A549 (cell line): ENCODE results near the gene SLC6A19. TPM values are rescaled to one million over a fixed set of nuclear protein-coding genes. Genes with fewer than 3 reads are reported as not detected.

Experiments
- ATAC-seq, 2 experiments: fragments of 200-7000 bp in 1 of 2; fragments of >200 bp in 1 of 2; cut with Nextera tagmentation in 1 of 2; cut with Tn5 transposase in 1 of 2; 3 replicates each; pipeline versions ENCODE4 v1.8.0 to v1.9.1; 2018 to 2020; ENCODE audit warnings: mild to moderate bottlenecking in 1 of 2, moderate library complexity in 1 of 2
- CTCF ChIA-PET: fragments of 300-600 bp; sonication (Branson Sonifier 250); formaldehyde crosslinking; extraction: SDS; loops from one replicate; lab custom pipeline; 2021; ENCODE audit warnings: antibody characterized with exemption, inconsistent platforms; lab: Yijun Ruan, JAX
- POLR2A ChIA-PET: fragments of 350-600 bp; formaldehyde crosslinking; extraction: SDS; loops from one replicate; lab custom pipeline; 2021; ENCODE audit warnings: antibody characterized with exemption, inconsistent platforms; lab: Yijun Ruan, JAX
- DNase-seq, 2 experiments: peaks; one replicate each; pipeline versions ENCODE4 v3.0.0 to v3.0.0-alpha.2; 2011 to 2016; ENCODE audit warnings: low read depth in 1 of 2, low spot score in 1 of 2
- FAIRE-seq: peaks from 2 replicates; lab custom pipeline; 2011; peaks lifted over from hg19 to GRCh38; lab: Jason Lieb, UNC
- H3K27ac ChIP-seq, 2 experiments: fragments of >200 bp; sonication (Bioruptor Twin); formaldehyde crosslinking; 3 replicates each; pipeline ENCODE4 v1.5.1; 2016 to 2017
- H3K4me1 ChIP-seq: fragments of >200 bp; sonication (Bioruptor Twin); formaldehyde crosslinking; 3 replicates; pipeline ENCODE4 v1.6.1; 2016
- H3K4me2 ChIP-seq: fragments of >200 bp; sonication (Bioruptor Twin); formaldehyde crosslinking; 3 replicates; pipeline ENCODE4 v1.6.1; 2016
- H3K4me3 ChIP-seq: fragments of >200 bp; sonication (Bioruptor Twin); formaldehyde crosslinking; 3 replicates; pipeline ENCODE4 v1.5.1; 2016
- H3K9me3 ChIP-seq: fragments of >200 bp; sonication (Bioruptor Twin); formaldehyde crosslinking; 3 replicates; pipeline ENCODE4 v1.6.1; 2016
- BHLHE40 ChIP-seq: IDR thresholded peaks from 2 replicates; pipeline ENCODE4 v1.6.1; 2012; ENCODE audit warnings: low read depth, low read length, inconsistent platforms
- CEBPB ChIP-seq, 2 experiments: fragments of >200 bp in 1 of 2; sonication (Bioruptor Twin) in 1 of 2; formaldehyde crosslinking in 1 of 2; IDR thresholded peaks; 2 replicates each; pipeline ENCODE4 v1.6.1; 2012 to 2016
- EHMT2 ChIP-seq: fragments of 200-600 bp; sonication (generic); IDR thresholded peaks from 2 replicates; pipeline ENCODE4 v1.6.1; 2016; ENCODE audit warnings: antibody characterized with exemption, low read depth, mild to moderate bottlenecking, moderate library complexity
- FOSB ChIP-seq: fragments of 250-450 bp; sonication (Bioruptor Pico); IDR thresholded peaks from 2 replicates; pipeline ENCODE4 v1.5.0; 2020; ENCODE audit warnings: mild to moderate bottlenecking, moderate library complexity
- GATA3 ChIP-seq: IDR thresholded peaks from 2 replicates; pipeline ENCODE4 v1.6.1; 2012; ENCODE audit warnings: borderline replicate concordance
- HEYL ChIP-seq: fragments of 250-450 bp; sonication (Bioruptor Pico); IDR thresholded peaks from 2 replicates; pipeline ENCODE4 v1.8.0; 2021; ENCODE audit warnings: mild to moderate bottlenecking, moderate library complexity
- JUN ChIP-seq, 2 experiments: fragments of >200 bp; sonication (Bioruptor Twin); formaldehyde crosslinking; IDR thresholded peaks; 2 replicates in 1 of 2; 3 replicates in 1 of 2; pipeline ENCODE4 v1.6.1; 2016 to 2017
- JUNB ChIP-seq: fragments of >200 bp; sonication (Bioruptor Twin); formaldehyde crosslinking; IDR thresholded peaks from 2 replicates; pipeline ENCODE4 v1.6.1; 2016
- KDM5A ChIP-seq: fragments of 200-600 bp; sonication (generic); IDR thresholded peaks from 2 replicates; pipeline ENCODE4 v1.6.1; 2016; ENCODE audit warnings: antibody characterized with exemption, mild to moderate bottlenecking
- MAFK ChIP-seq: fragments of 450-650 bp; IDR thresholded peaks from 2 replicates; pipeline ENCODE4 v1.6.1; 2014; ENCODE audit not compliant: partially characterized antibody
- POLR2A ChIP-seq: IDR thresholded peaks from 2 replicates; pipeline ENCODE4 v1.6.1; 2012; ENCODE audit warnings: mild to moderate bottlenecking, low read length
- POLR2AphosphoS2 ChIP-seq: conservative IDR thresholded peaks from 2 replicates; pipeline ENCODE4 v1.6.1; 2012; ENCODE audit warnings: low read length, improper control_type of control experiment, inconsistent platforms
- RARB ChIP-seq: fragments of 250-450 bp; sonication (Bioruptor Pico); IDR thresholded peaks from 2 replicates; pipeline ENCODE4 v1.8.0; 2021; ENCODE audit warnings: mild to moderate bottlenecking, moderate library complexity
- RCOR1 ChIP-seq: fragments of 150-350 bp; IDR thresholded peaks from 2 replicates; pipeline ENCODE4 v1.6.1; 2014; ENCODE audit warnings: antibody characterized with exemption, low read length, low read depth
- TP53 ChIP-seq: fragments of 250-450 bp; sonication (Bioruptor Pico); IDR thresholded peaks from 2 replicates; pipeline ENCODE4 v1.5.0; 2021; ENCODE audit warnings: mild to moderate bottlenecking, moderate library complexity
- WGBS: methylation state at CpG from one replicate; pipeline ENCODE4 v1.1.6; 2017; ENCODE audit errors: missing lambda C conversion rate; 5-methylcytosine and 5-hydroxymethylcytosine counted together
- polyA plus RNA-seq, 4 experiments: library from polyadenylated mRNA; depleted of rRNA in 3 of 4; stranded (reverse); fragments of >200 nt; fragmentation: RNase III in 1 of 4; extraction: RNeasy Plus Mini Kit Qiagen cat#74134 plus additional on column Dnase treatment in 1 of 4; gene quantifications; 2 replicates in 3 of 4; 3 replicates in 1 of 4; pipeline ENCODE4 v1.2.3, GENCODE V29; 2011 to 2017
- TF ChIP-seq, protein P1 (sequence below): fragments of >200 bp; sonication (Bioruptor Twin); formaldehyde crosslinking; IDR thresholded peaks from 3 replicates; pipeline ENCODE4 v1.6.1; 2016
- TF ChIP-seq, protein P2 (sequence below): IDR thresholded peaks from 2 replicates; pipeline ENCODE4 v1.6.1; 2012; ENCODE audit warnings: low read depth, borderline replicate concordance
- TF ChIP-seq, protein P3 (sequence below): fragments of >200 bp; sonication (Bioruptor Twin); formaldehyde crosslinking; IDR thresholded peaks from 3 replicates; pipeline ENCODE4 v1.5.1; 2016
- TF ChIP-seq, protein P4 (sequence below): fragments of 150-350 bp; IDR thresholded peaks from 2 replicates; pipeline ENCODE4 v1.6.1; 2014; ENCODE audit warnings: low read depth, mild to moderate bottlenecking, low read length

Gene SLC6A19
- polyA plus RNA-seq, 2 of the 4 experiments (the other 2 are of a cell fraction): 0.01 TPM; not detected in 1

DNA sequence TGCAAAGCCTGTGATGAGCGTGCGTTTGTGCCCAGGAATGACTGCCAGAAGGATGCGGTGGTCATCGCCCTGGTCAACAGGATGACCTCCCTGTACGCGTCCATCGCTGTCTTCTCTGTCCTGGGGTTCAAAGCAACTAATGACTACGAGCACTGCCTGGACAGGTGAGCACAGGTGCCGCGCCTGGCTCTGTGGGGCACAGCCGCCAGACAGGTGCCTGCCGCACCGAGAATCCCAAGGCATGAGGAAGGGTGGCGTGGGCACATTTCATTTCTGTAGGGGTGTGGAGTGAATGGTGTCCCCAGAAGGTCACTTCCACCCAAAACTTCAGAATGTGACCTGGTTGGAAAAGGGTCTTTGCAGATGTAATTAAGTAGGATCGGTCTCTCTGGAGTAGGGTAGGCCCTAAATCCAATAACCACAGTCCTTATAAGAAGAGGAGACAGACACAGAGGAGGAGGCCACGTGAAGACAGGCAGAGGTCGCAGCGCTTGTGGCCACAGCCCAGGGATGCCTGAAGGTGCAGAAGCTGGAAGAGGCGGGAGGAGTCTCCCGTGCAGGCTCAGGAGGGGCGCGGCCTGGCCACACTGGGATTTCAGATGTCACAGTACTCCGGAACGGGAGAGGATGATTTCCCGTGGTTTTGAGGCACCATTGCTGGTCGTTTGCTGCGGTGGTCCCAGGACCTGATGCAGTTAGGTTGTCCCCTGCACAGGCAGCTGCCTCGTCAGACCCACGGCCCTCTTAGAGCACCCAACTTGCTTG is 39.3 kb downstream of the SLC6A19 start:
- ATAC-seq: no peak
- no peak for FAIRE-seq
- CTCF ChIA-PET: no interaction called here
- no peak for TF ChIP-seq TP53 (CRISPR knock-in tag)
- TF ChIP-seq MAFK: no peak
- TF ChIP-seq, protein P1, sequence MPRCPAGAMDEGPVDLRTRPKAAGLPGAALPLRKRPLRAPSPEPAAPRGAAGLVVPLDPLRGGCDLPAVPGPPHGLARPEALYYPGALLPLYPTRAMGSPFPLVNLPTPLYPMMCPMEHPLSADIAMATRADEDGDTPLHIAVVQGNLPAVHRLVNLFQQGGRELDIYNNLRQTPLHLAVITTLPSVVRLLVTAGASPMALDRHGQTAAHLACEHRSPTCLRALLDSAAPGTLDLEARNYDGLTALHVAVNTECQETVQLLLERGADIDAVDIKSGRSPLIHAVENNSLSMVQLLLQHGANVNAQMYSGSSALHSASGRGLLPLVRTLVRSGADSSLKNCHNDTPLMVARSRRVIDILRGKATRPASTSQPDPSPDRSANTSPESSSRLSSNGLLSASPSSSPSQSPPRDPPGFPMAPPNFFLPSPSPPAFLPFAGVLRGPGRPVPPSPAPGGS: no peak
- no peak for TF ChIP-seq POLR2AphosphoS2
- no peak for TF ChIP-seq BHLHE40
- TF ChIP-seq EHMT2: no peak
- TF ChIP-seq POLR2A: no peak
- no peaks in the 10 kb centered on the region for H3K4me1 ChIP-seq
- no peak for DNase-seq
- peaks cover 9% of the 10 kb centered on the region; the same call in 2 of the 3 replicates for H3K9me3 ChIP-seq
- no peak overlapping the region for H3K4me3 ChIP-seq
- WGBS: 64% methylated on average over 24 of the region's 29 CpGs
- H3K4me2 ChIP-seq: no peak overlapping the region
- no peak overlapping the region for H3K27ac ChIP-seq
- POLR2A ChIA-PET: no interaction called here

DNA sequence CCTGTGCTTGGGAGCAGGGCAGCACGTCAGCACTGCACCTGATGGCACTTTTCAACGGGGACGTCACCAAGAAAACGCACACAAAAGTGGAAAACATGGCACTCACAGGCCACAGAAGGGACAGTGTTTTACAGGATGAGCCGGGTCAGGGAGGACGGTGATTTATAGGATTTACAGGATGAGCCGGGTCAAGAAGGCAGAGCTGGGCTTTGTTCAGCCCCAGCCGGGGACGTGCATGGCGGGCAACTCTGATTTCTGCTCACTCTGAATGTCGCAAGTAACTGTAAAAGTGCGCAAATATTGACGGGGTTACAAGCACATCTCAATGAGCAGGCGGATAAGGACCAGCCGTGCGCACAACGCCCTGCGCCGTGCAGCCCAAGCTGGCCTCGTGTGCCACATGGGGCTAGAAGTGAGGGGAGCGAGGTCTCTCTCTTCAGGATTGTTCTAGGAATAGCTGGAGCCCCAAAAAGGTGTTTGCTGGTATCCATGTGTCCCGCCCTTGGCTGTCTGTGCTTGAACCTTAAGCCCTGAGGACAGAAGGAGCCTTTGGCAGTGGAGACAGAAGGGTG is 40.2 kb downstream of the SLC6A19 start:
- Histone ChIP-seq H3K9me3 (peaks cover under 1% of the 10 kb centered on the region; the same call in 1 of the 3 replicates), H3K4me2 (no peak overlapping the region), H3K4me3 (no peak overlapping the region), H3K4me1 (no peaks in the 10 kb centered on the region), H3K27ac (no peak overlapping the region)
- DNase-seq: no peak
- ChIA-PET CTCF (interaction anchor here (1.4 kb wide), 2 partner anchors 33 to 73 kb away, joined by 3 to 5 read pairs; no protein-coding TSS in a partner anchor), POLR2A (no interaction called here)
- no peak for FAIRE-seq
- 55% methylated on average over 22 of the region's 22 CpGs for WGBS
- TF ChIP-seq FOSB (CRISPR knock-in tag) (no peak), JUNB (no peak), BHLHE40 (no peak), RCOR1 (no peak), CEBPB (IDR thresholded peaks at IDR 0.05) (no peak)
- no peak for ATAC-seq

DNA sequence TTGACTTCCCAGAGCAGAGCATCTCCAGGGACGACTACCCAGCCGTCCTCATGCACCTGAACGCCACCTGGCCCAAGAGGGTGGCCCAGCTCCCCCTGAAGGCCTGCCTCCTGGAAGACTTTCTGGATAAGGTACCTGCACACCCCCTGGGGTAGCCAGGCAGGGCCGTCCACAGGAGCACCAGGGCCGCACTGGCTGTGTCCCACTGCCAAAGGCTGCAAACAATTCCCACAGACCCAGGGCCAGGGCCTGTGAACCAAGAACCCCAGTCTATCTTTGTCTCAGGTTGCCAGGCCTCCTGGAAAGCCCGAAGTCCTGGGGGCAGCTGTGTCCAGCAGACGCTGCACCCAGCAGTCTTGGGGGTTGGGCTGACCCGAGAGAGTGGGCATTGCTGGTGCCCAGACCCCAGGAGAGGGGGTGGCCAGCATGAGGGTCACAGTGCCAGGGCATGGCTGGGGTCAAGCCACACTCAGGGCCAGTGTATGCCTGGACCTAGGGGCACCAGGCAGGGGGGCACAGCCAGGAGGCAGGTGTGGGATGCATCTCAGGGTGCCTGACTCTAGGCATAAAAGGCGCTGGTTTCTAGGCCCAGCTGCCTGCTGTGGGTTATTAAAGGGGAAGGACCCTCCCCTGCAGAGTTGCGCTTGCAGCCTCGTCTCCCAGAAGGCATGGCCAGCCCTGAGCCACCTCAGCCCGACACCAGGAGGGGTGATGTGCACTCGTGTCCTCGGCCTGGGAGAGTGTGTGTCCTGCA is 41.5 kb downstream of the SLC6A19 start:
- H3K9me3 ChIP-seq: no peaks in the 10 kb centered on the region
- H3K4me1 ChIP-seq: no peaks in the 10 kb centered on the region
- ChIA-PET POLR2A (no interaction called here), CTCF (interaction anchor here (1.4 kb wide), 2 partner anchors 34 to 74 kb away, joined by 3 to 5 read pairs; no protein-coding TSS in a partner anchor)
- DNase-seq: no peak
- WGBS: 33% methylated on average over 9 of the region's 14 CpGs
- H3K4me2 ChIP-seq: no peak overlapping the region
- ATAC-seq: no peak
- no peak overlapping the region for H3K4me3 ChIP-seq
- no peak for TF ChIP-seq KDM5A
- TF ChIP-seq JUN (IDR thresholded peaks at IDR 0.05): no peak
- TF ChIP-seq, protein P2, sequence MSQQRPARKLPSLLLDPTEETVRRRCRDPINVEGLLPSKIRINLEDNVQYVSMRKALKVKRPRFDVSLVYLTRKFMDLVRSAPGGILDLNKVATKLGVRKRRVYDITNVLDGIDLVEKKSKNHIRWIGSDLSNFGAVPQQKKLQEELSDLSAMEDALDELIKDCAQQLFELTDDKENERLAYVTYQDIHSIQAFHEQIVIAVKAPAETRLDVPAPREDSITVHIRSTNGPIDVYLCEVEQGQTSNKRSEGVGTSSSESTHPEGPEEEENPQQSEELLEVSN: no peak
- TF ChIP-seq RARB (CRISPR knock-in tag): no peak
- no peak for TF ChIP-seq GATA3
- no peak for TF ChIP-seq HEYL
- TF ChIP-seq, protein P3, sequence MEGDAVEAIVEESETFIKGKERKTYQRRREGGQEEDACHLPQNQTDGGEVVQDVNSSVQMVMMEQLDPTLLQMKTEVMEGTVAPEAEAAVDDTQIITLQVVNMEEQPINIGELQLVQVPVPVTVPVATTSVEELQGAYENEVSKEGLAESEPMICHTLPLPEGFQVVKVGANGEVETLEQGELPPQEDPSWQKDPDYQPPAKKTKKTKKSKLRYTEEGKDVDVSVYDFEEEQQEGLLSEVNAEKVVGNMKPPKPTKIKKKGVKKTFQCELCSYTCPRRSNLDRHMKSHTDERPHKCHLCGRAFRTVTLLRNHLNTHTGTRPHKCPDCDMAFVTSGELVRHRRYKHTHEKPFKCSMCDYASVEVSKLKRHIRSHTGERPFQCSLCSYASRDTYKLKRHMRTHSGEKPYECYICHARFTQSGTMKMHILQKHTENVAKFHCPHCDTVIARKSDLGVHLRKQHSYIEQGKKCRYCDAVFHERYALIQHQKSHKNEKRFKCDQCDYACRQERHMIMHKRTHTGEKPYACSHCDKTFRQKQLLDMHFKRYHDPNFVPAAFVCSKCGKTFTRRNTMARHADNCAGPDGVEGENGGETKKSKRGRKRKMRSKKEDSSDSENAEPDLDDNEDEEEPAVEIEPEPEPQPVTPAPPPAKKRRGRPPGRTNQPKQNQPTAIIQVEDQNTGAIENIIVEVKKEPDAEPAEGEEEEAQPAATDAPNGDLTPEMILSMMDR: no peak
- TF ChIP-seq, protein P4, sequence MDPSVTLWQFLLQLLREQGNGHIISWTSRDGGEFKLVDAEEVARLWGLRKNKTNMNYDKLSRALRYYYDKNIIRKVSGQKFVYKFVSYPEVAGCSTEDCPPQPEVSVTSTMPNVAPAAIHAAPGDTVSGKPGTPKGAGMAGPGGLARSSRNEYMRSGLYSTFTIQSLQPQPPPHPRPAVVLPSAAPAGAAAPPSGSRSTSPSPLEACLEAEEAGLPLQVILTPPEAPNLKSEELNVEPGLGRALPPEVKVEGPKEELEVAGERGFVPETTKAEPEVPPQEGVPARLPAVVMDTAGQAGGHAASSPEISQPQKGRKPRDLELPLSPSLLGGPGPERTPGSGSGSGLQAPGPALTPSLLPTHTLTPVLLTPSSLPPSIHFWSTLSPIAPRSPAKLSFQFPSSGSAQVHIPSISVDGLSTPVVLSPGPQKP: no peak
- no peak for FAIRE-seq
- no peak overlapping the region for H3K27ac ChIP-seq
